Panc1 (cell line): ENCODE data around the gene PTPN4. TPM values are rescaled to one million over a fixed set of nuclear protein-coding genes. Genes with fewer than 3 reads are reported as not detected.
A peak's percentile ranks its signal among the peaks of the same experiment; 100 is the strongest.

ENCODE experiments used
- ATAC-seq: fragments of 200-7000 bp; cut with Tn5 transposase; 2 replicates; pipeline ENCODE4 v1.9.1; 2020; ENCODE audit warnings: mild to moderate bottlenecking, moderate library complexity
- BruUV-seq: library from RNA; stranded (reverse); fragments of 400-500 nt; replicated peaks from 2 replicates; lab custom pipeline; 2021; lab: Mats Ljungman, UMichigan
- CTCF ChIA-PET: fragments of 300-600 bp; sonication (Branson Sonifier 250); formaldehyde crosslinking; loops from one replicate; lab custom pipeline; 2022; ENCODE audit warnings: antibody characterized with exemption; lab: Charles Lee
- POLR2A ChIA-PET: fragments of 300-600 bp; sonication (Branson Sonifier 250); formaldehyde crosslinking; loops from one replicate; lab custom pipeline; 2022; ENCODE audit warnings: antibody characterized with exemption; lab: Charles Lee
- DNase-seq: peaks from one replicate; pipeline ENCODE4 v3.0.0-alpha.2; 2010; ENCODE audit warnings: low read depth, low spot score
- H3K27ac ChIP-seq: 2 replicates; pipeline ENCODE4 v1.5.1; 2011; ENCODE audit warnings: mild to moderate bottlenecking, low read length, inconsistent platforms
- H3K27me3 ChIP-seq: fragments of 200-500 bp; sonication (Bioruptor generic); 2 replicates; pipeline ENCODE4 v1.6.0; 2014; ENCODE audit warnings: low read length, inconsistent platforms; ENCODE audit not compliant: control insufficient read depth, insufficient read depth
- H3K36me3 ChIP-seq: fragments of 200-500 bp; sonication (Bioruptor generic); 2 replicates; pipeline ENCODE4 v1.5.1; 2014; ENCODE audit warnings: inconsistent platforms, mild to moderate bottlenecking, low read length, moderate library complexity; ENCODE audit not compliant: control insufficient read depth, insufficient read depth
- H3K4me1 ChIP-seq: 2 replicates; pipeline ENCODE4 v1.5.1; 2011; ENCODE audit warnings: inconsistent platforms, mild to moderate bottlenecking, low read length, moderate library complexity; ENCODE audit not compliant: control insufficient read depth, insufficient read depth
- H3K4me3 ChIP-seq, 2 experiments: 2 replicates each; pipeline ENCODE4 v1.5.1; 2011 to 2012; ENCODE audit warnings: low read depth in 2 of 2, low read length in 2 of 2, mild to moderate bottlenecking in 2 of 2, inconsistent platforms in 1 of 2, moderate library complexity in 1 of 2
- H3K9me3 ChIP-seq: fragments of 200-500 bp; sonication (Bioruptor generic); 2 replicates; pipeline ENCODE4 v1.5.1; 2014; ENCODE audit warnings: low read depth, mild to moderate bottlenecking, inconsistent platforms, low read length, moderate library complexity; ENCODE audit not compliant: control insufficient read depth, insufficient read depth
- CTCF ChIP-seq: fragments of 450-650 bp; IDR thresholded peaks from 2 replicates; pipeline ENCODE4 v1.5.1; 2017; ENCODE audit warnings: mild to moderate bottlenecking
- POLR2AphosphoS5 ChIP-seq: IDR thresholded peaks from 2 replicates; pipeline ENCODE4 v1.6.1; 2012; ENCODE audit warnings: mild to moderate bottlenecking, low read depth, low read length, moderate library complexity
- REST ChIP-seq, 2 experiments: IDR thresholded peaks; 2 replicates each; pipeline ENCODE4 v1.6.1; 2011 to 2012; ENCODE audit warnings: low read depth in 2 of 2, control low read depth in 1 of 2, low read length in 1 of 2, mild to moderate bottlenecking in 1 of 2, moderate library complexity in 1 of 2; ENCODE audit not compliant: insufficient read depth in 1 of 2
- SIN3A ChIP-seq: IDR thresholded peaks from 2 replicates; pipeline ENCODE4 v1.6.1; 2012; ENCODE audit warnings: low read depth, mild to moderate bottlenecking, low read length, moderate library complexity, borderline replicate concordance; ENCODE audit not compliant: insufficient read depth
- TCF7L2 ChIP-seq: IDR thresholded peaks from 2 replicates; pipeline ENCODE4 v1.6.1; 2011; ENCODE audit warnings: mild to moderate bottlenecking, low read depth, low read length, inconsistent platforms
- in situ Hi-C: cut with HindIII; loops from 2 replicates; pipeline ENCODE4 v1.10.0; 2016; ENCODE audit warnings: low sequenced_read_pairs, low pct_unique_long_range_greater_than_20kb
- intact Hi-C: fragments of 100-400 bp; cut with micrococcal nuclease; formaldehyde crosslinking; loops from one replicate; pipeline ENCODE4 v1.10.0; 2022; ENCODE audit not compliant: unreplicated experiment
- total RNA-seq: library from RNA; stranded (reverse); gene quantifications from one replicate; pipeline ENCODE4 v1.2.1, GENCODE V29; 2021; ENCODE audit not compliant: unreplicated experiment

PTPN4 gene
- total RNA-seq, 1 experiment from 2014 or later, result 45.9 TPM

- no TSS peak for BruUV-seq
- POLR2A ChIA-PET, result no interaction called here
- in situ Hi-C loops, result no loop called here
These were observed 7.2 kb downstream of the PTPN4 start for GRCh38 chr2:119766944-119767343.

GRCh38 chr2:119768742-119769141, 9.0 kb downstream of the PTPN4 start:
- CTCF ChIA-PET, result no interaction called here
- Histone ChIP-seq H3K27ac (no peak overlapping the region), H3K4me1 (peaks cover 34% of the 10 kb centered on the region), H3K36me3 (no peaks in the 10 kb centered on the region), H3K9me3 (no peaks in the 10 kb centered on the region), H3K27me3 (no peaks in the 10 kb centered on the region), H3K4me3 (no peak overlapping the region)
- POLR2A ChIA-PET, result no interaction called here
- no TSS peak for BruUV-seq
- no peak for ATAC-seq
- DNase-seq, result no peak
- in situ Hi-C loops (no loop called here), intact Hi-C loops (no loop called here)
- TF ChIP-seq CTCF (no peak), REST (IDR thresholded peaks at IDR 0.05; ENCODE audit: insufficient read depth in 1 of 2, low read depth in 2 of 2, low read length in 1 of 2) (no peak), POLR2AphosphoS5 (no peak), TCF7L2 (no peak), SIN3A (no peak)

More at GRCh38 chr2:119766944-119767343, 7.2 kb downstream of the PTPN4 start:
- DNase-seq (no peak), ATAC-seq (0 out of 2 replicates have a peak, but pooled peaks have one; percentile 71)
- Histone ChIP-seq H3K36me3 (no peaks in the 10 kb centered on the region), H3K4me1 (peaks cover 44% of the 10 kb centered on the region), H3K4me3 (no peak overlapping the region), H3K27ac (no peak overlapping the region), H3K9me3 (no peaks in the 10 kb centered on the region), H3K27me3 (no peaks in the 10 kb centered on the region)
- TF ChIP-seq REST (IDR thresholded peaks at IDR 0.05; ENCODE audit: insufficient read depth in 1 of 2, low read depth in 2 of 2, low read length in 1 of 2) (no peak), CTCF (peak; percentile 34; the same call in 1 of the 2 replicates)
- CTCF ChIA-PET, result no interaction called here
- intact Hi-C loops, result no loop called here
